ENCODE results near the gene CUEDC1. TPM values are rescaled to one million over a fixed set of nuclear protein-coding genes. Genes with fewer than 3 reads are reported as not detected.

The CUEDC1 gene
- total RNA-seq, 2 donors from 2014 or later, result 0.19 TPM; not detected in 1

- DNase-seq (ENCODE audit: low spot score) (no peak), ATAC-seq (no peak)
- H3K36me3 Mint-ChIP-seq, result no peaks in the 10 kb centered on the region
- no peaks in the 10 kb centered on the region for H3K9me3 Mint-ChIP-seq
- H3K27me3 Mint-ChIP-seq, result peaks cover 0 to 3% of the 10 kb centered on the region in 2 donors
- H3K4me3 Mint-ChIP-seq, result no peak overlapping the region
- peaks cover 11 to 12% of the 10 kb centered on the region in 2 donors for H3K4me1 Mint-ChIP-seq (ENCODE audit: low read depth in 2 of 2)
- H3K27ac Mint-ChIP-seq, result peak overlapping the region in 1 of 2 donors; percentile 50
Observed at GRCh38 chr17:57903961-57904360, 51.3 kb downstream of the CUEDC1 start.

- Mint-ChIP-seq H3K27ac (peak overlapping the region in 1 of 2 donors; percentile 50), H3K36me3 (no peaks in the 10 kb centered on the region), H3K27me3 (peaks cover 0 to 3% of the 10 kb centered on the region in 2 donors), H3K9me3 (no peaks in the 10 kb centered on the region), H3K4me1 (ENCODE audit: low read depth in 2 of 2) (peaks cover 11 to 12% of the 10 kb centered on the region in 2 donors), H3K4me3 (no peak overlapping the region)
- DNase-seq (ENCODE audit: low spot score) (no peak), ATAC-seq (peak; percentile 70 to 72)
Observed at GRCh38 chr17:57902800-57903759, 52.1 kb downstream of the CUEDC1 start.

GRCh38 chr17:57902117-57902799 lies 53.0 kb downstream of the CUEDC1 start:
- DNase-seq (ENCODE audit: low spot score) (peak; percentile 12), ATAC-seq (peak in 1 of 2 donors; percentile 34)
- no peaks in the 10 kb centered on the region for H3K36me3 Mint-ChIP-seq
- H3K4me3 Mint-ChIP-seq, result no peak overlapping the region
- H3K4me1 Mint-ChIP-seq (ENCODE audit: low read depth in 2 of 2), result peaks cover 11 to 12% of the 10 kb centered on the region in 2 donors
- no peaks in the 10 kb centered on the region for H3K9me3 Mint-ChIP-seq
- H3K27me3 Mint-ChIP-seq, result peaks cover 0 to 3% of the 10 kb centered on the region in 2 donors
- no peak overlapping the region for H3K27ac Mint-ChIP-seq

- H3K27ac Mint-ChIP-seq, result no peak overlapping the region
- H3K36me3 Mint-ChIP-seq, result no peaks in the 10 kb centered on the region
- DNase-seq (ENCODE audit: low spot score) (no peak), ATAC-seq (no peak)
- H3K4me3 Mint-ChIP-seq, result no peak overlapping the region
- H3K9me3 Mint-ChIP-seq, result no peaks in the 10 kb centered on the region
- H3K27me3 Mint-ChIP-seq, result no peaks in the 10 kb centered on the region
- peaks cover 11 to 12% of the 10 kb centered on the region in 2 donors for H3K4me1 Mint-ChIP-seq (ENCODE audit: low read depth in 2 of 2)
Observed at GRCh38 chr17:57900991-57901743, 54.0 kb downstream of the CUEDC1 start.

GRCh38 chr17:57899822-57900221 lies 55.4 kb downstream of the CUEDC1 start:
- ATAC-seq, result no peak
- no peak overlapping the region for H3K4me3 Mint-ChIP-seq
- peaks cover 11 to 12% of the 10 kb centered on the region in 2 donors for H3K4me1 Mint-ChIP-seq (ENCODE audit: low read depth in 2 of 2)
- DNase-seq (ENCODE audit: low spot score), result no peak
- H3K27me3 Mint-ChIP-seq, result no peaks in the 10 kb centered on the region
- peak overlapping the region in 1 of 2 donors; percentile 9 for H3K27ac Mint-ChIP-seq
- no peaks in the 10 kb centered on the region for H3K9me3 Mint-ChIP-seq
- no peaks in the 10 kb centered on the region for H3K36me3 Mint-ChIP-seq

- DNase-seq (ENCODE audit: low spot score) (no peak), ATAC-seq (no peak)
- Mint-ChIP-seq H3K9me3 (no peaks in the 10 kb centered on the region), H3K27ac (peak overlapping the region in 1 of 2 donors; percentile 9), H3K4me3 (no peak overlapping the region), H3K27me3 (no peaks in the 10 kb centered on the region), H3K36me3 (no peaks in the 10 kb centered on the region), H3K4me1 (ENCODE audit: low read depth in 2 of 2) (peaks cover 11 to 12% of the 10 kb centered on the region in 2 donors)
Observed at GRCh38 chr17:57899391-57899790, 55.8 kb downstream of the CUEDC1 start.

GRCh38 chr17:57898487-57899311 lies 56.5 kb downstream of the CUEDC1 start:
- no peak for ATAC-seq
- Mint-ChIP-seq H3K27me3 (no peaks in the 10 kb centered on the region), H3K4me3 (no peak overlapping the region), H3K27ac (no peak overlapping the region), H3K9me3 (no peaks in the 10 kb centered on the region), H3K4me1 (ENCODE audit: low read depth in 2 of 2) (peaks cover 10 to 12% of the 10 kb centered on the region in 2 donors), H3K36me3 (no peaks in the 10 kb centered on the region)
- no peak for DNase-seq (ENCODE audit: low spot score)

- Mint-ChIP-seq H3K36me3 (no peaks in the 10 kb centered on the region), H3K4me1 (ENCODE audit: low read depth in 2 of 2) (peaks cover 14 to 29% of the 10 kb centered on the region in 2 donors), H3K27me3 (no peaks in the 10 kb centered on the region), H3K9me3 (no peaks in the 10 kb centered on the region), H3K4me3 (no peak overlapping the region), H3K27ac (no peak overlapping the region)
- ATAC-seq, result no peak
- no peak for DNase-seq (ENCODE audit: low spot score)
Observed at GRCh38 chr17:57895382-57896060, 59.7 kb downstream of the CUEDC1 start.

GRCh38 chr17:57894848-57895247 lies 60.4 kb downstream of the CUEDC1 start:
- DNase-seq (ENCODE audit: low spot score) (no peak), ATAC-seq (no peak)
- Mint-ChIP-seq H3K4me3 (no peak overlapping the region), H3K27ac (no peak overlapping the region), H3K36me3 (no peaks in the 10 kb centered on the region), H3K9me3 (no peaks in the 10 kb centered on the region), H3K27me3 (no peaks in the 10 kb centered on the region), H3K4me1 (ENCODE audit: low read depth in 2 of 2) (peaks cover 13 to 28% of the 10 kb centered on the region in 2 donors)

- ATAC-seq, result peak; percentile 86 to 93
- H3K9me3 Mint-ChIP-seq, result no peaks in the 10 kb centered on the region
Observed at GRCh38 chr17:57892820-57893595, 62.2 kb downstream of the CUEDC1 start.

GRCh38 chr17:57892146-57892819 lies 62.9 kb downstream of the CUEDC1 start:
- Mint-ChIP-seq H3K9me3 (no peaks in the 10 kb centered on the region), H3K4me1 (ENCODE audit: low read depth in 2 of 2) (peaks cover 8 to 22% of the 10 kb centered on the region in 2 donors), H3K27ac (peak overlapping the region; percentile 58 to 59), H3K27me3 (no peaks in the 10 kb centered on the region), H3K4me3 (peak overlapping the region; percentile 74), H3K36me3 (no peaks in the 10 kb centered on the region)
- DNase-seq (ENCODE audit: low spot score) (peak; percentile 85), ATAC-seq (peak; percentile 76)

More at GRCh38 chr17:57892820-57893595, 62.2 kb downstream of the CUEDC1 start:
- Mint-ChIP-seq H3K27me3 (no peaks in the 10 kb centered on the region), H3K4me1 (ENCODE audit: low read depth in 2 of 2) (peaks cover 8 to 22% of the 10 kb centered on the region in 2 donors), H3K4me3 (peak overlapping the region; percentile 74), H3K27ac (peak overlapping the region; percentile 58 to 59), H3K36me3 (no peaks in the 10 kb centered on the region)
- peak; percentile 84 for DNase-seq (ENCODE audit: low spot score)
